Pancreas (tissue), 10 donors: Measurements from ENCODE around the gene NCAPD3. TPM values are rescaled to one million over a fixed set of nuclear protein-coding genes. Genes with fewer than 3 reads are reported as not detected.

ENCODE experiments used
- ATAC-seq, 4 donors: fragments of 200-7000 bp; cut with Tn5 transposase; one replicate each; pipeline versions ENCODE4 v1.8.0 to v1.9.1; 2020; ENCODE audit warnings: mild to moderate bottlenecking in 4 of 4, moderate library complexity in 4 of 4
- DNase-seq, 6 donors: peaks; one replicate each; pipeline ENCODE4 v3.0.0-alpha.2; 2020
- FAIRE-seq: peaks from 2 replicates; lab custom pipeline; 2012; peaks lifted over from hg19 to GRCh38; lab: Jason Lieb, UNC
- H3K27ac ChIP-seq, 4 donors: fragments of 200-600 bp; sonication (generic); 1 replicate in 3 of 4; 2 replicates in 1 of 4; pipeline versions ENCODE4 v1.5.0 to v1.8.0; 2020
- H3K27me3 ChIP-seq, 4 donors: fragments of 200-600 bp; one replicate each; pipeline ENCODE4 v1.8.0; 2021
- H3K36me3 ChIP-seq, 3 donors: fragments of 200-600 bp; sonication (generic) in 1 of 3; one replicate each; pipeline versions ENCODE4 v1.5.0 to v1.8.0; 2020 to 2021
- H3K4me1 ChIP-seq, 3 donors: fragments of 200-600 bp; one replicate each; pipeline ENCODE4 v1.8.0; 2021
- H3K4me3 ChIP-seq, 4 donors: fragments of 200-600 bp; sonication (generic) in 2 of 4; one replicate each; pipeline versions ENCODE4 v1.5.0 to v1.8.0; 2020 to 2021
- H3K9me3 ChIP-seq, 4 donors: fragments of 200-600 bp; one replicate each; pipeline ENCODE4 v1.8.0; 2021
- WGBS, 2 donors: extraction: QIAGEN DNeasy Blood & Tissue Kit; methylation state at CpG; one replicate each; pipeline ENCODE4 v1.1.7; 2013; 5-methylcytosine and 5-hydroxymethylcytosine counted together
- intact Hi-C, 3 donors: fragments of 100-400 bp; cut with DNase I; formaldehyde crosslinking; loops; one replicate each; pipeline versions ENCODE4 v1.11.1 to v1.14.2; 2022
- polyA plus RNA-seq, 2 donors: library from polyadenylated mRNA; stranded (reverse); fragments of 200-250 nt; gene quantifications; one replicate each; pipeline ENCODE4 v1.2.3, GENCODE V29; 2013
- total RNA-seq, 6 donors: library from RNA; stranded (reverse); fragmentation: NEBNext Ultra II Directional in 4 of 6; extraction: Animal tissue kit (Norgen Biotek cat#: 25700) in 4 of 6; gene quantifications; one replicate each; pipeline versions ENCODE4 v1.2.1 to v1.2.4, GENCODE V29; 2021 to 2023
- TF ChIP-seq, protein P1 (sequence below), 4 donors: fragments of 200-600 bp; sonication (generic) in 3 of 4; IDR thresholded peaks; one replicate each; pipeline versions ENCODE4 v1.5.0 to v1.8.0; 2021; ENCODE audit warnings: antibody characterized with exemption in 4 of 4
- donor health status: healthy with polysubstance abuse.
- donor health status: DM: no; HTN: no; CAD: no; lungs with moderate emphysema.
- donor health status: DM: no; HTN: no; CAD: no.
- donor health status: control.
- donor health status: control.
- donor health status: Bipolar disorder and iron deficiency.
- donor health status: DM: yes; HTN: yes; CAD: no.
- donor health status: DM: no; HTN: no; CAD: no.
- donor health status: DM: no; HTN: no; CAD: no.
- donor health status: DM: yes; HTN: yes; CAD: no.

NCAPD3 gene
- total and polyA plus RNA-seq, 8 donors, result 4.5 to 9.5 (median 6.2) TPM

DNA sequence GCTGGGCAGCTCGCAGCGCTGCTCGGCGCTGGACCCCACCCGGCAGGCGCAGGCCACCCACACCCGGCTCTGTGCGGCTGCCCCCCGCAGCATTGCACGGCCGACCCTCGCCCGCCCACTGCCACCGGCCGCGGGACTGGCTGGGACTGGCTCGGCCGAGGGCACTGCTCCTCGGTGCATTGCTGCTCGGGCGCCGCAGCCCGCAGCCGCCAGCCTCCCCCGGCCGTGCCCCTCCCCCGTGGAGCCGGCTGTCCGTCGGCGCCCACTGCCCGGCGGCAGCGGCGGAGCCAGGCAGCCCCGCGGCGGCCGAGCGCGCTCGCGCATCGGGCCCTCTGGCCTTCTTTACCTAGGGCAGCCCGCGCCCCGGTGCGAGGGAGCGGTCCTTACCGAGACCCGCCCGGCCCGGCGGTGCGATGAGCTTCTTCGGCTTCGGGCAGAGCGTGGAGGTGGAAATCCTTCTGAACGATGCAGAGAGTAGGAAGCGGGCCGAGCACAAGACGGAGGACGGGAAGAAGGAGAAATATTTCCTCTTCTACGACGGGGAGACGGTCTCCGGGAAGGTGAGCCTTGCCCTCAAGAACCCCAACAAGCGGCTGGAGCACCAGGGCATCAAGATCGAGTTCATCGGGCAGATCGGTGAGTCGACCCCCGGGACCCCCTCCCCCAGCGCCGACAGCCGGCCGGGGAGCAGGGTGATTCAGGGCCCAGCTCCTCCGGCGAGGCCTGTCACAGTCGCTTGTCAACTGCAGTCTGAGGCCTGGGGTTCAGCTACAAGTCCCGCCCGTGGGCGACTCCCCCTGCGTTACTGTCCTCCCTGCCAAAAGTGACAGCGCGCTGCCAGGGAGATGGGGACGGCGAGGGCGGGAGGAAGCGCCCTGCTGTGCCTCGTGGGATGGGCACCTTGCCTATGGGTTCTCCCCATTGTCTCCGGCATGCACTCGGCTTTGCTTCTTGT is 1.2 kb upstream of the NCAPD3 start:
- DNase-seq, result peak; percentile 28 to 82 (median 49)
- Histone ChIP-seq H3K9me3 (no peaks in the 10 kb centered on the region), H3K36me3 (no peaks in the 10 kb centered on the region), H3K4me1 (peaks cover 0 to 30% (median 9%) of the 10 kb centered on the region in 3 donors), H3K27ac (peak overlapping the region; percentile 89 to 97 (median 94)), H3K27me3 (no peaks in the 10 kb centered on the region), H3K4me3 (peak overlapping the region; percentile 65 to 76 (median 72))
- 0% methylated on average over 71 to 93 of the region's 93 CpGs for WGBS, 2 donors
- intact Hi-C loops, result no loop called here
- ATAC-seq, result peak; percentile 20 to 51 (median 32)
- TF ChIP-seq, protein P1, sequence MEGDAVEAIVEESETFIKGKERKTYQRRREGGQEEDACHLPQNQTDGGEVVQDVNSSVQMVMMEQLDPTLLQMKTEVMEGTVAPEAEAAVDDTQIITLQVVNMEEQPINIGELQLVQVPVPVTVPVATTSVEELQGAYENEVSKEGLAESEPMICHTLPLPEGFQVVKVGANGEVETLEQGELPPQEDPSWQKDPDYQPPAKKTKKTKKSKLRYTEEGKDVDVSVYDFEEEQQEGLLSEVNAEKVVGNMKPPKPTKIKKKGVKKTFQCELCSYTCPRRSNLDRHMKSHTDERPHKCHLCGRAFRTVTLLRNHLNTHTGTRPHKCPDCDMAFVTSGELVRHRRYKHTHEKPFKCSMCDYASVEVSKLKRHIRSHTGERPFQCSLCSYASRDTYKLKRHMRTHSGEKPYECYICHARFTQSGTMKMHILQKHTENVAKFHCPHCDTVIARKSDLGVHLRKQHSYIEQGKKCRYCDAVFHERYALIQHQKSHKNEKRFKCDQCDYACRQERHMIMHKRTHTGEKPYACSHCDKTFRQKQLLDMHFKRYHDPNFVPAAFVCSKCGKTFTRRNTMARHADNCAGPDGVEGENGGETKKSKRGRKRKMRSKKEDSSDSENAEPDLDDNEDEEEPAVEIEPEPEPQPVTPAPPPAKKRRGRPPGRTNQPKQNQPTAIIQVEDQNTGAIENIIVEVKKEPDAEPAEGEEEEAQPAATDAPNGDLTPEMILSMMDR (IDR thresholded peaks at IDR 0.05), result no peak
- FAIRE-seq, result no peak

DNA sequence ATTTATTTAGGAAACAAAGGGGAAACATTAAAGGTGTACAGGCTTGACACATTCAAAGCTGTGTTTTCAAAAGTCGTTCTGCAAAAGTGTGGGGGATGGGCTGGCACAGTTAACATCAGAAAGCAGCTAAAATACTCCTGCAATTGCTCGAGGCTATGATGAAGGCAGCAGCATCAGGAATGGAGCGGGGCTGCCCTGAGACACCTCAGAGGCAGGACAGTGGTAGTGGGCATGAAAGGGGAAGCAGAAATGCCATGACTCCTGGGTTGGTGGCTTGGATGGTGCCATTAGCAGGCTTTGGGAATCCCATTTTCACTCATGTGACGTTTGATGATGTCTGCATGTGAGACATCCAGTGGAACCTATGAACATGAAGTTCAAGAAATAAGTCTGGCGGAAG is 646 bp downstream of the NCAPD3 start:
- TF ChIP-seq, protein P1 (IDR thresholded peaks at IDR 0.05), result no peak
- 13 to 16% methylated on average over 5 of the region's 5 CpGs for WGBS, 2 donors
- FAIRE-seq, result no peak
- Histone ChIP-seq H3K27ac (no peak overlapping the region), H3K36me3 (no peaks in the 10 kb centered on the region), H3K27me3 (no peaks in the 10 kb centered on the region), H3K4me3 (peak overlapping the region; percentile 65 to 76 (median 72)), H3K9me3 (no peaks in the 10 kb centered on the region), H3K4me1 (peaks cover 0 to 30% (median 9%) of the 10 kb centered on the region in 3 donors)
- no peak for DNase-seq
- ATAC-seq, result no peak
- intact Hi-C loops, result no loop called here

DNA sequence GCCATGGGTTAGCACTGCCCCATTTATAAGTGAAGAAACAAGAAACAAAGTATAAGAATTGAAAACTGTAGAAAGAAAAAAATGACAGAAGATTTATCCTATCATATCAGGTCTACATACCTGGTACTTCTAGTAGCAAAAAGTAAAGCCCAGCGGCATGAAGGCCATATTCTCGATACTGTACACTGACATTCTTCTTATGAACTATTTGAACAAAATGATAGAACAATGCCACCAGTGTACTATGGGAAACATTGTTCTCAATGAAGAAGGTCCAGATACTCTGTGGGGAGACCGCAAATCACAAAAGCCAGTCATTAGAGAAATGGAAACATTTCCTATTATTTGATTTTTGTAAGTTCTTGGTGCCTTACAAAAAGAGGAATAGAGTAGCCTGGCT is 7.0 kb downstream of the NCAPD3 start:
- Histone ChIP-seq H3K4me3 (no peak overlapping the region), H3K9me3 (no peaks in the 10 kb centered on the region), H3K27me3 (no peaks in the 10 kb centered on the region), H3K27ac (no peak overlapping the region), H3K4me1 (no peaks in the 10 kb centered on the region), H3K36me3 (peaks cover 0 to 2% (median 0%) of the 10 kb centered on the region in 3 donors)
- intact Hi-C loops, result no loop called here
- TF ChIP-seq, protein P1 (IDR thresholded peaks at IDR 0.05), result no peak
- FAIRE-seq (no peak), DNase-seq (no peak), ATAC-seq (no peak)
- WGBS, 2 donors, result 92 to 97% methylated on average over 3 of the region's 3 CpGs

DNA sequence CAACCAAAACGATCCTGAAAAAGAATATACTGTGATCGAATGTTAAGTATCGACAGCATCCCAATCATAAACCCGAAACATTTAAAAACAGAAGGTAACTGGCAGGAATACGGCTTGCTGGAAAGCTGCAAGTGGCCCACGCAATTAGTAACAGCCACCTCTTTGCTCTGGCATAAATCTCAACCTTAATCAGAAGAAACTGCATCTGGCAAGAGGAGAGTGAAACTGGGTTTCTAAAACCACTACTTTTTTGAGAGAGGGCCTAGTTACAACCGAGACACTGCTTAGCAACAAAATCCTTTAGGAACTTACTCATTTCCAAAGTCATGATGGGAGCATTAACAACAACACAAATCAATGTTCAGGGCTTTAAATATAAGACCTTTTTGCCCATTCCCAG is 7.9 kb downstream of the NCAPD3 start:
- WGBS, 2 donors, result 90 to 94% methylated on average over 7 of the region's 7 CpGs
- TF ChIP-seq, protein P1 (IDR thresholded peaks at IDR 0.05), result no peak
- FAIRE-seq (no peak), DNase-seq (no peak), ATAC-seq (no peak)
- no peak overlapping the region for H3K4me3 ChIP-seq
- H3K36me3 ChIP-seq, result peaks cover 0 to 3% (median 0%) of the 10 kb centered on the region in 3 donors
- H3K4me1 ChIP-seq, result no peaks in the 10 kb centered on the region
- H3K27me3 ChIP-seq, result no peaks in the 10 kb centered on the region
- intact Hi-C loops, result no loop called here
- H3K27ac ChIP-seq, result no peak overlapping the region
- H3K9me3 ChIP-seq, result no peaks in the 10 kb centered on the region
